ENCODE data around the gene RGS14. TPM values are rescaled to one million over a fixed set of nuclear protein-coding genes. Genes with fewer than 3 reads are reported as not detected.
"Not testable (repeated sequence)": the region's sequence is repeated elsewhere in the genome, so short reads cannot be mapped to it uniquely, and the experiment has no call there.

The RGS14 gene
- total and polyA plus RNA-seq, 2 experiments from 2014 or later = 23.5 to 37.9 TPM

DNA sequence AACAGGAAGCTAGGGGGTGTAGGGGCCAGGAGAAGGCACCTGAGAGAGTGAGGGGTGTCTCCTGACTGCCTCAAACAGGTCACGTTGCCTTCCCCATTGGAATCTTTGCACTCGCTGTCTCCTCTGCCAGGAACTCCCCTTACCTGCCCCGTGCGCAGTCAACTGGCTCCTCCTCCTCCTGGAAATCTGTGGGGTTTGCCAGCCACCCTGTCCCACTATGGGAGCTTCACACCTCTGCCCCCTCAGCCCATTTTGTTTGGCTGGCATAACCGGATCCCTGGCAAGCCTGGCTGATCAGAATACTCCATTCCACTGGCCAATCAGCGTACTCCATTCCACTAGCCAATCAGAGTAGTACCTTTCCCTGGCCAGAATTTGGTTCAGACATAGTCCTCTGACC, 16.1 kb downstream of the RGS14 start:
- no peaks in the 10 kb centered on the region; the same call in 1 of the 2 replicates for H3K27me3 ChIP-seq (ENCODE audit: insufficient read depth)
- peak overlapping the region; percentile 65; the same call in 1 of the 2 replicates for H3K27ac ChIP-seq (ENCODE audit: low read depth)
- Mint-ChIP-seq H3K4me1 (peaks cover 36% of the 10 kb centered on the region), H3K4me3 (peak overlapping the region; percentile 55), H3K9me3 (no peaks in the 10 kb centered on the region), H3K27me3 (ENCODE audit: insufficient read depth, low read depth, poor library complexity) (peaks cover 25% of the 10 kb centered on the region), H3K36me3 (ENCODE audit: low read depth) (peaks cover 5% of the 10 kb centered on the region), H3K27ac (peak overlapping the region; percentile 88)
- no peaks in the 10 kb centered on the region for H3K36me3 ChIP-seq (ENCODE audit: insufficient read depth)
- H3F3A ChIP-seq (replicated peaks; ENCODE audit: low read depth) = 0 out of 2 replicates have a peak, but pooled peaks cover 6% of the 10 kb centered on the region
- peaks cover 29% of the 10 kb centered on the region for H3K4me1 ChIP-seq (ENCODE audit: insufficient read depth)
- ATAC-seq = peak; percentile 34
- no peak for TF ChIP-seq EZH2phosphoT487 (IDR thresholded peaks at IDR 0.05; ENCODE audit: unreplicated experiment)
- TF ChIP-seq, protein P1, sequence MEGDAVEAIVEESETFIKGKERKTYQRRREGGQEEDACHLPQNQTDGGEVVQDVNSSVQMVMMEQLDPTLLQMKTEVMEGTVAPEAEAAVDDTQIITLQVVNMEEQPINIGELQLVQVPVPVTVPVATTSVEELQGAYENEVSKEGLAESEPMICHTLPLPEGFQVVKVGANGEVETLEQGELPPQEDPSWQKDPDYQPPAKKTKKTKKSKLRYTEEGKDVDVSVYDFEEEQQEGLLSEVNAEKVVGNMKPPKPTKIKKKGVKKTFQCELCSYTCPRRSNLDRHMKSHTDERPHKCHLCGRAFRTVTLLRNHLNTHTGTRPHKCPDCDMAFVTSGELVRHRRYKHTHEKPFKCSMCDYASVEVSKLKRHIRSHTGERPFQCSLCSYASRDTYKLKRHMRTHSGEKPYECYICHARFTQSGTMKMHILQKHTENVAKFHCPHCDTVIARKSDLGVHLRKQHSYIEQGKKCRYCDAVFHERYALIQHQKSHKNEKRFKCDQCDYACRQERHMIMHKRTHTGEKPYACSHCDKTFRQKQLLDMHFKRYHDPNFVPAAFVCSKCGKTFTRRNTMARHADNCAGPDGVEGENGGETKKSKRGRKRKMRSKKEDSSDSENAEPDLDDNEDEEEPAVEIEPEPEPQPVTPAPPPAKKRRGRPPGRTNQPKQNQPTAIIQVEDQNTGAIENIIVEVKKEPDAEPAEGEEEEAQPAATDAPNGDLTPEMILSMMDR (conservative IDR thresholded peaks at IDR 0.05; ENCODE audit: low read depth in 2 of 2) = peak in 1 of 2 experiments; percentile 41; a peak in 3 of 4 replicates
- peak; percentile 73 for DNase-seq (ENCODE audit: low spot score)
- peak overlapping the region; percentile 59 for H2AFZ ChIP-seq
- peak overlapping the region; percentile 56 for H3K4me2 ChIP-seq
- H4K20me1 ChIP-seq (replicated peaks; ENCODE audit: insufficient read depth) = no peaks in the 10 kb centered on the region; the same call in 1 of the 2 replicates
- no peaks in the 10 kb centered on the region for H3K79me2 ChIP-seq (replicated peaks; ENCODE audit: insufficient read depth)
- no peaks in the 10 kb centered on the region for H3K9me2 ChIP-seq (ENCODE audit: insufficient read depth)
- peak overlapping the region; percentile 21; the same call in 1 of the 2 replicates for H3K4me3 ChIP-seq

DNA sequence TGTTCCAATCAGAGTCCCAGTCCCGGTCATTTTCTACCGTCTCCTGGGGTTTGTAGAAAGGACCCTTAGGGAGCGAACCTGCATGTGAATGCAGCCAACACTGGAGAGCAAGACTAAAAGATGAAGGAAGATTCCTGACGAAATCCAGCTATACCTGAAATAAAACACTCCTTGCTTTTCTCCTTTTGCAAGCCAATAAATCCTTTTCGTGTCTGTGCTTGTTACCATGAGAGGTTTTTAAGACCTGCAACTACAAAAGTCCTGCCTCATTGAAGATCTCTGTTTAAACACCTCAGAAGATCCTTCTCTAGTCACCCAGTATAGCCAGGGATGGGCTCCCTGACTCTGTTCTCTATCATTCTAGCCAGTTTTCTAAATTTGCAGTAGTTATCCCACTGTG, 16.5 kb downstream of the RGS14 start:
- peaks cover 22% of the 10 kb centered on the region for H3K27me3 Mint-ChIP-seq (ENCODE audit: insufficient read depth, low read depth, poor library complexity)
- no peaks in the 10 kb centered on the region for H3K9me3 Mint-ChIP-seq
- TF ChIP-seq, protein P2, sequence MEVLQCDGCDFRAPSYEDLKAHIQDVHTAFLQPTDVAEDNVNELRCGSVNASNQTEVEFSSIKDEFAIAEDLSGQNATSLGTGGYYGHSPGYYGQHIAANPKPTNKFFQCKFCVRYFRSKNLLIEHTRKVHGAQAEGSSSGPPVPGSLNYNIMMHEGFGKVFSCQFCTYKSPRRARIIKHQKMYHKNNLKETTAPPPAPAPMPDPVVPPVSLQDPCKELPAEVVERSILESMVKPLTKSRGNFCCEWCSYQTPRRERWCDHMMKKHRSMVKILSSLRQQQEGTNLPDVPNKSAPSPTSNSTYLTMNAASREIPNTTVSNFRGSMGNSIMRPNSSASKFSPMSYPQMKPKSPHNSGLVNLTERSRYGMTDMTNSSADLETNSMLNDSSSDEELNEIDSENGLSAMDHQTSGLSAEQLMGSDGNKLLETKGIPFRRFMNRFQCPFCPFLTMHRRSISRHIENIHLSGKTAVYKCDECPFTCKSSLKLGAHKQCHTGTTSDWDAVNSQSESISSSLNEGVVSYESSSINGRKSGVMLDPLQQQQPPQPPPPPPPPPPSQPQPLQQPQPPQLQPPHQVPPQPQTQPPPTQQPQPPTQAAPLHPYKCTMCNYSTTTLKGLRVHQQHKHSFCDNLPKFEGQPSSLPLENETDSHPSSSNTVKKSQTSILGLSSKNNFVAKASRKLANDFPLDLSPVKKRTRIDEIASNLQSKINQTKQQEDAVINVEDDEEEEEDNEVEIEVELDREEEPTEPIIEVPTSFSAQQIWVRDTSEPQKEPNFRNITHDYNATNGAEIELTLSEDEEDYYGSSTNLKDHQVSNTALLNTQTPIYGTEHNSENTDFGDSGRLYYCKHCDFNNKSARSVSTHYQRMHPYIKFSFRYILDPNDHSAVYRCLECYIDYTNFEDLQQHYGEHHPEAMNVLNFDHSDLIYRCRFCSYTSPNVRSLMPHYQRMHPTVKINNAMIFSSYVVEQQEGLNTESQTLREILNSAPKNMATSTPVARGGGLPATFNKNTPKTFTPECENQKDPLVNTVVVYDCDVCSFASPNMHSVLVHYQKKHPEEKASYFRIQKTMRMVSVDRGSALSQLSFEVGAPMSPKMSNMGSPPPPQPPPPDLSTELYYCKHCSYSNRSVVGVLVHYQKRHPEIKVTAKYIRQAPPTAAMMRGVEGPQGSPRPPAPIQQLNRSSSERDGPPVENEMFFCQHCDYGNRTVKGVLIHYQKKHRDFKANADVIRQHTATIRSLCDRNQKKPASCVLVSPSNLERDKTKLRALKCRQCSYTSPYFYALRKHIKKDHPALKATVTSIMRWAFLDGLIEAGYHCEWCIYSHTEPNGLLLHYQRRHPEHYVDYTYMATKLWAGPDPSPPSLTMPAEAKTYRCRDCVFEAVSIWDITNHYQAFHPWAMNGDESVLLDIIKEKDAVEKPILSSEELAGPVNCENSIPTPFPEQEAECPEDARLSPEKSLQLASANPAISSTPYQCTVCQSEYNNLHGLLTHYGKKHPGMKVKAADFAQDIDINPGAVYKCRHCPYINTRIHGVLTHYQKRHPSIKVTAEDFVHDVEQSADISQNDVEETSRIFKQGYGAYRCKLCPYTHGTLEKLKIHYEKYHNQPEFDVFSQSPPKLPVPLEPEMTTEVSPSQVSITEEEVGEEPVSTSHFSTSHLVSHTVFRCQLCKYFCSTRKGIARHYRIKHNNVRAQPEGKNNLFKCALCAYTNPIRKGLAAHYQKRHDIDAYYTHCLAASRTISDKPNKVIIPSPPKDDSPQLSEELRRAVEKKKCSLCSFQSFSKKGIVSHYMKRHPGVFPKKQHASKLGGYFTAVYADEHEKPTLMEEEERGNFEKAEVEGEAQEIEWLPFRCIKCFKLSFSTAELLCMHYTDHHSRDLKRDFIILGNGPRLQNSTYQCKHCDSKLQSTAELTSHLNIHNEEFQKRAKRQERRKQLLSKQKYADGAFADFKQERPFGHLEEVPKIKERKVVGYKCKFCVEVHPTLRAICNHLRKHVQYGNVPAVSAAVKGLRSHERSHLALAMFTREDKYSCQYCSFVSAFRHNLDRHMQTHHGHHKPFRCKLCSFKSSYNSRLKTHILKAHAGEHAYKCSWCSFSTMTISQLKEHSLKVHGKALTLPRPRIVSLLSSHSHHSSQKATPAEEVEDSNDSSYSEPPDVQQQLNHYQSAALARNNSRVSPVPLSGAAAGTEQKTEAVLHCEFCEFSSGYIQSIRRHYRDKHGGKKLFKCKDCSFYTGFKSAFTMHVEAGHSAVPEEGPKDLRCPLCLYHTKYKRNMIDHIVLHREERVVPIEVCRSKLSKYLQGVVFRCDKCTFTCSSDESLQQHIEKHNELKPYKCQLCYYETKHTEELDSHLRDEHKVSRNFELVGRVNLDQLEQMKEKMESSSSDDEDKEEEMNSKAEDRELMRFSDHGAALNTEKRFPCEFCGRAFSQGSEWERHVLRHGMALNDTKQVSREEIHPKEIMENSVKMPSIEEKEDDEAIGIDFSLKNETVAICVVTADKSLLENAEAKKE (CRISPR knock-in tag; IDR thresholded peaks at IDR 0.05) = no peak
- TF ChIP-seq ZNF114 (CRISPR knock-in tag; IDR thresholded peaks at IDR 0.05) (no peak), POLR2AphosphoS5 (IDR thresholded peaks at IDR 0.05; ENCODE audit: low read depth) (no peak), EZH2 (IDR thresholded peaks at IDR 0.05; ENCODE audit: low read depth, unreplicated experiment) (no peak)
- TF ChIP-seq, protein P3, sequence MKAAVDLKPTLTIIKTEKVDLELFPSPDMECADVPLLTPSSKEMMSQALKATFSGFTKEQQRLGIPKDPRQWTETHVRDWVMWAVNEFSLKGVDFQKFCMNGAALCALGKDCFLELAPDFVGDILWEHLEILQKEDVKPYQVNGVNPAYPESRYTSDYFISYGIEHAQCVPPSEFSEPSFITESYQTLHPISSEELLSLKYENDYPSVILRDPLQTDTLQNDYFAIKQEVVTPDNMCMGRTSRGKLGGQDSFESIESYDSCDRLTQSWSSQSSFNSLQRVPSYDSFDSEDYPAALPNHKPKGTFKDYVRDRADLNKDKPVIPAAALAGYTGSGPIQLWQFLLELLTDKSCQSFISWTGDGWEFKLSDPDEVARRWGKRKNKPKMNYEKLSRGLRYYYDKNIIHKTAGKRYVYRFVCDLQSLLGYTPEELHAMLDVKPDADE (IDR thresholded peaks at IDR 0.05) = no peak
- H3K36me3 Mint-ChIP-seq (ENCODE audit: low read depth) = peaks cover under 1% of the 10 kb centered on the region; the same call in 1 of the 3 replicates
- H3K4me1 Mint-ChIP-seq = peaks cover 32% of the 10 kb centered on the region
- no peaks in the 10 kb centered on the region for H3K9me2 ChIP-seq (ENCODE audit: insufficient read depth)
- H3K4me1 ChIP-seq (ENCODE audit: insufficient read depth) = peaks cover 25% of the 10 kb centered on the region
- peak overlapping the region; percentile 88 for H3K27ac Mint-ChIP-seq
- peak overlapping the region; percentile 56 for H3K4me2 ChIP-seq
- no peaks in the 10 kb centered on the region for H3K36me3 ChIP-seq (ENCODE audit: insufficient read depth)
- ATAC-seq (no peak), DNase-seq (ENCODE audit: low spot score) (no peak)
- no peaks in the 10 kb centered on the region for H3K79me2 ChIP-seq (replicated peaks; ENCODE audit: insufficient read depth)
- H3K4me3 ChIP-seq = no peak overlapping the region
- H3K27me3 ChIP-seq (ENCODE audit: insufficient read depth) = no peaks in the 10 kb centered on the region
- H4K20me1 ChIP-seq (replicated peaks; ENCODE audit: insufficient read depth) = no peaks in the 10 kb centered on the region; the same call in 1 of the 2 replicates
- peak overlapping the region; percentile 65; the same call in 1 of the 2 replicates for H3K27ac ChIP-seq (ENCODE audit: low read depth)
- peak overlapping the region; percentile 55; the same call in 2 of the 3 replicates for H3K4me3 Mint-ChIP-seq
- H2AFZ ChIP-seq = peak overlapping the region; percentile 59
- H3F3A ChIP-seq (replicated peaks; ENCODE audit: low read depth) = 0 out of 2 replicates have a peak, but pooled peaks cover 6% of the 10 kb centered on the region

DNA sequence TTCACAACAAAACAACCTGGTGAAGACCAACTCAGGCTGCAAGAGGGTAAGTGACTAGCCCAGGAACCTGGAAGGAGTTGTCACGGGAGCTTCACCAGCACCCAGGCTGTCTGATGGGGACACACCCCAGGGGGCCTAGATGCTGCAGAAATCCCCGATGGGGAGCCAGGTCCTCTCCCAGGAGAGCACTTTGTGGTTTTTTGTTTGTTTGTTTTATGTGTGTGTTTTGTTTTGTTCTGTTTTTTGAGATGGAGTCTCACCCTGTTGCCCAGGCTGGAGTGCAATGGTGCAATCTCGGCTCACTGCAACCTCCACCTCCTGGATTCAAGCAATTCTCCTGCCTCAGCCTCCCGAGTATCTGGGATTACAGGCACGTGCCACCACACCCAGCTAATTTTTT, 17.8 kb downstream of the RGS14 start:
- not testable (repeated sequence) for H3K36me3 ChIP-seq (ENCODE audit: insufficient read depth); H3K79me2 ChIP-seq (replicated peaks; ENCODE audit: insufficient read depth); H3K9me3 Mint-ChIP-seq; ATAC-seq; H3K36me3 Mint-ChIP-seq (ENCODE audit: low read depth); H3K4me2 ChIP-seq; H4K20me1 ChIP-seq (replicated peaks; ENCODE audit: insufficient read depth); H3K27ac ChIP-seq (ENCODE audit: low read depth); H3K4me3 Mint-ChIP-seq; H3K27me3 ChIP-seq (ENCODE audit: insufficient read depth); H2AFZ ChIP-seq; H3K9me2 ChIP-seq (ENCODE audit: insufficient read depth); DNase-seq (ENCODE audit: low spot score); H3K27ac Mint-ChIP-seq; H3K4me3 ChIP-seq; H3F3A ChIP-seq (replicated peaks; ENCODE audit: low read depth)
- H3K4me1 ChIP-seq (ENCODE audit: insufficient read depth) = peaks cover 18% of the 10 kb centered on the region
- Mint-ChIP-seq H3K27me3 (ENCODE audit: insufficient read depth, low read depth, poor library complexity) (peaks cover 19% of the 10 kb centered on the region), H3K4me1 (peaks cover 19% of the 10 kb centered on the region)

All from GM23338 (cell line).